ENCODE results near the gene ZNF732. TPM values are rescaled to one million over a fixed set of nuclear protein-coding genes. Genes with fewer than 3 reads are reported as not detected.

Gene ZNF732
- total and polyA plus RNA-seq, 2 of the 8 experiments (the other 6 are each of a cell fraction or from before 2014, with no cell fraction given): 1.9 to 35.7 TPM

GRCh38 chr4:288891-289290, 16.4 kb downstream of the ZNF732 start:
- no peak overlapping the region for H3K9ac ChIP-seq (replicated peaks in 1 of 4; ENCODE audit: extremely low read depth in 1 of 4, low read depth in 3 of 4, low read length in 3 of 4)
- H3K9me3 ChIP-seq (ENCODE audit: insufficient read depth in 2 of 2, low read depth in 1 of 2, low read length in 1 of 2): peaks cover 15 to 22% of the 10 kb centered on the region in 2 experiments; a peak in 3 of 4 replicates
- H3K79me1 ChIP-seq (ENCODE audit: low read depth, low read length): peaks cover 5% of the 10 kb centered on the region; the same call in 1 of the 2 replicates
- H2BK15ac ChIP-seq (ENCODE audit: low read length): no peak overlapping the region
- H2BK5ac ChIP-seq (ENCODE audit: low read depth, low read length): no peak overlapping the region
- no peak overlapping the region for H3K18ac ChIP-seq (ENCODE audit: extremely low read depth, low read length)
- no peak overlapping the region for H3K4me2 ChIP-seq (ENCODE audit: insufficient read depth in 1 of 2, low read depth in 2 of 2, low read length in 2 of 2)
- H3K14ac ChIP-seq (ENCODE audit: insufficient read length): no peak overlapping the region
- H2AFZ ChIP-seq (ENCODE audit: low read length): no peak overlapping the region
- peaks cover 0 to 22% (median 11%) of the 10 kb centered on the region in 4 experiments; a peak in 4 of 8 replicates for H3K36me3 ChIP-seq (ENCODE audit: control insufficient read depth in 2 of 4, insufficient read depth in 4 of 4, low read length in 3 of 4)
- no peak overlapping the region for H4K5ac ChIP-seq (ENCODE audit: insufficient read length, low read depth, low read length)
- H3K56ac ChIP-seq (replicated peaks; ENCODE audit: insufficient read length, low read depth, low read length): no peak overlapping the region
- no peaks in the 10 kb centered on the region for H4K20me1 ChIP-seq (replicated peaks in 1 of 2; ENCODE audit: control insufficient read depth in 1 of 2, insufficient read depth in 2 of 2, low read length in 2 of 2)
- ChIA-PET POLR2A (ENCODE audit: partially characterized antibody) (interaction anchor here (0.7 to 3.2 kb wide), 3 partner anchors 16 to 49 kb away, joined by 3 to 15 read pairs (median 12); partner anchors contain the start of genes ZNF141 and ZNF732), CTCF (ENCODE audit: partially characterized antibody) (interaction anchor here (0.8 kb wide), 1 partner anchor 44 kb away, joined by 3 read pairs; no protein-coding TSS in a partner anchor)
- peaks cover 20 to 93% of the 10 kb centered on the region in 2 experiments for H3K79me2 ChIP-seq (ENCODE audit: control insufficient read depth in 1 of 2, insufficient read depth in 2 of 2, low read length in 2 of 2)
- no peak overlapping the region for H2BK12ac ChIP-seq (ENCODE audit: low read depth, low read length)
- 97% methylated on average over 2 of the region's 2 CpGs; no CpG with 5 or more reads in 1 of the 2 experiments for WGBS, 2 experiments (ENCODE audit: extremely low coverage in 1 of 2, insufficient coverage in 1 of 2, insufficient read length in 1 of 2, insufficient replicate concordance in 2 of 2, low coverage in 1 of 2, low lambda C conversion rate in 2 of 2, missing lambda C conversion rate in 1 of 2)
- no peaks in the 10 kb centered on the region for H3K27me3 ChIP-seq (replicated peaks in 1 of 4; ENCODE audit: control insufficient read depth in 3 of 4, extremely low read depth in 1 of 4, insufficient read depth in 3 of 4, low read length in 3 of 4)
- no peak overlapping the region for H2AK5ac ChIP-seq (ENCODE audit: low read depth, low read length)
- H2BK20ac ChIP-seq (ENCODE audit: low read length): no peak overlapping the region
- DNase-seq (ENCODE audit: low read depth in 1 of 2, low spot score in 2 of 2) (no peak), FAIRE-seq (no peak)
- H3K23me2 ChIP-seq (ENCODE audit: low read depth, low read length): no peaks in the 10 kb centered on the region
- H4K91ac ChIP-seq (replicated peaks; ENCODE audit: insufficient read length, low read length): no peak overlapping the region
- no peak overlapping the region for H3K4me3 ChIP-seq (ENCODE audit: extremely low read depth in 1 of 4, insufficient read depth in 2 of 4, low read depth in 3 of 4, low read length in 4 of 4)
- H3K4me1 ChIP-seq (replicated peaks in 1 of 4; ENCODE audit: control insufficient read depth in 3 of 4, insufficient read depth in 4 of 4, low read length in 3 of 4): no peaks in the 10 kb centered on the region
- no peak overlapping the region for H3K23ac ChIP-seq (ENCODE audit: insufficient read length)
- no peak overlapping the region for H3K4ac ChIP-seq (replicated peaks; ENCODE audit: insufficient read length, low read depth, low read length)
- H2BK120ac ChIP-seq (replicated peaks; ENCODE audit: low read depth, low read length): no peak overlapping the region
- H4K8ac ChIP-seq (ENCODE audit: extremely low read depth, insufficient read depth, low read length): no peak overlapping the region
- no peak overlapping the region for H3K27ac ChIP-seq (ENCODE audit: low read depth, low read length)
- TF ChIP-seq SIRT6 (IDR thresholded peaks at IDR 0.05; ENCODE audit: low read length): no peak
- no peak for TF ChIP-seq KDM1A (IDR thresholded peaks at IDR 0.05; ENCODE audit: borderline replicate concordance, low read length)
- no peak for TF ChIP-seq CTCF (IDR thresholded peaks at IDR 0.05; ENCODE audit: control extremely low read depth in 1 of 3, insufficient read depth in 1 of 3, low read depth in 1 of 3, low read length in 3 of 3)
- no peak for TF ChIP-seq CEBPB (IDR thresholded peaks at IDR 0.05; ENCODE audit: low read depth, low read length)
- TF ChIP-seq MAX (IDR thresholded peaks at IDR 0.05): no peak
- TF ChIP-seq SIX5 (IDR thresholded peaks at IDR 0.05; ENCODE audit: low read depth, low read length): no peak
- TF ChIP-seq JUN (IDR thresholded peaks at IDR 0.05; ENCODE audit: low read depth, low read length): no peak
- TF ChIP-seq KDM4A (IDR thresholded peaks at IDR 0.05; ENCODE audit: low read depth, low read length, severe bottlenecking): no peak

All from H1 (cell line).